Activated naive CD8-positive, alpha-beta T cell treated with anti-CD3 and anti-CD28 coated beads, Interleukin-2, amount 50 U/mL, for 16 hours (primary cell): ENCODE data around the gene SLC44A4.
"Not testable (repeated sequence)": the region's sequence is repeated elsewhere in the genome, so short reads cannot be mapped to it uniquely, and the experiment has no call there.

Source experiments
- DNase-seq: peaks from one replicate; pipeline ENCODE4 v3.0.0-alpha.2; 2020; ENCODE audit warnings: low read depth, low spot score

Gene SLC44A4

GRCh38 chr6:31829633-31830283 is 49.0 kb downstream of the SLC44A4 start:
- DNase-seq: no peak

- DNase-seq: peak; percentile 64
Observed at GRCh38 chr6:31827286-31828079, 51.3 kb downstream of the SLC44A4 start, which contains the start of gene HSPA1B. Gene HSPA1B (plus strand): TSS chr6:31827738. CDS start chr6:31827951, 213 bp downstream.

- DNase-seq: no peak
Observed at GRCh38 chr6:31826793-31827285, 52.0 kb downstream of the SLC44A4 start.

GRCh38 chr6:31825553-31825952 is 53.2 kb downstream of the SLC44A4 start:
- no peak for DNase-seq

- DNase-seq: not testable (repeated sequence)
Observed at GRCh38 chr6:31823592-31824196, 55.1 kb downstream of the SLC44A4 start.

GRCh38 chr6:31822036-31822821 is 56.6 kb downstream of the SLC44A4 start:
- DNase-seq: no peak

- DNase-seq: peak; percentile 39
Observed at GRCh38 chr6:31821301-31822035, 57.3 kb downstream of the SLC44A4 start.

- DNase-seq: not testable (repeated sequence)
Observed at GRCh38 chr6:31820399-31820798, 58.4 kb downstream of the SLC44A4 start.

GRCh38 chr6:31819871-31820299 is 58.9 kb downstream of the SLC44A4 start:
- no peak for DNase-seq

GRCh38 chr6:31817929-31818511 is 60.8 kb downstream of the SLC44A4 start:
- not testable (repeated sequence) for DNase-seq

- DNase-seq: not testable (repeated sequence)
Observed at GRCh38 chr6:31817133-31817928, 61.5 kb downstream of the SLC44A4 start.

- no peak for DNase-seq
Observed at GRCh38 chr6:31815025-31815838, 63.6 kb downstream of the SLC44A4 start, which contains the start of the genes HSPA1A and HSPA1L. Gene HSPA1A (plus strand): TSS chr6:31815543. CDS start chr6:31815757, 214 bp downstream. Gene HSPA1L (minus strand): TSS chr6:31815283. CDS start chr6:31811972, 3,311 bp downstream.

GRCh38 chr6:31814677-31815024 is 64.1 kb downstream of the SLC44A4 start:
- no peak for DNase-seq

GRCh38 chr6:31813465-31813849 is 65.3 kb downstream of the SLC44A4 start:
- DNase-seq: no peak
